IMR-90 (cell line): ENCODE data around the gene ADPGK. TPM values are rescaled to one million over a fixed set of nuclear protein-coding genes. Genes with fewer than 3 reads are reported as not detected.

Experiments used
- ATAC-seq: fragments of 200-7000 bp; cut with Tn5 transposase; 2 replicates; pipeline ENCODE4 v1.9.1; 2020; ENCODE audit warnings: low read depth, mild to moderate bottlenecking, moderate library complexity
- BruUV-seq: library from RNA; stranded (reverse); fragments of 400-500 nt; replicated peaks from 2 replicates; lab custom pipeline; 2021; lab: Mats Ljungman, UMichigan
- CTCF ChIA-PET: fragments of 300-600 bp; formaldehyde crosslinking; extraction: SDS; loops from one replicate; lab custom pipeline; 2021; ENCODE audit warnings: antibody characterized with exemption; lab: Yijun Ruan, JAX
- POLR2A ChIA-PET: fragments of 300-600 bp; sonication (Branson Sonifier 250); formaldehyde crosslinking; loops from one replicate; lab custom pipeline; 2022; ENCODE audit warnings: antibody characterized with exemption; ENCODE audit not compliant: unreplicated experiment; lab: Charles Lee
- DNase-seq: peaks from one replicate; pipeline ENCODE4 v3.0.0; 2013
- H2AFZ ChIP-seq: replicated peaks from 2 replicates; pipeline ENCODE3; 2013; ENCODE audit warnings: low read length, mild to moderate bottlenecking; ENCODE audit not compliant: poor library complexity
- H2AK5ac ChIP-seq: 2 replicates; pipeline ENCODE4 v1.6.1; 2013; ENCODE audit warnings: low read depth, low read length, inconsistent platforms
- H2AK9ac ChIP-seq: replicated peaks from 2 replicates; pipeline ENCODE3; 2013; ENCODE audit warnings: mild to moderate bottlenecking, low read depth, low read length, moderate library complexity; ENCODE audit not compliant: poor library complexity
- H2BK120ac ChIP-seq: 2 replicates; pipeline ENCODE4 v1.6.1; 2013; ENCODE audit warnings: low read depth, low read length, inconsistent platforms
- H2BK15ac ChIP-seq: 3 replicates; pipeline ENCODE4 v1.6.1; 2013; ENCODE audit warnings: low read depth, low read length, inconsistent platforms
- H2BK20ac ChIP-seq: 2 replicates; pipeline ENCODE4 v1.6.1; 2013; ENCODE audit warnings: low read depth, mild to moderate bottlenecking, inconsistent platforms, low read length, moderate library complexity
- H2BK5ac ChIP-seq: 2 replicates; pipeline ENCODE4 v1.6.1; 2013; ENCODE audit warnings: mild to moderate bottlenecking, low read depth, low read length, inconsistent platforms; ENCODE audit not compliant: poor library complexity, severe bottlenecking
- H3K14ac ChIP-seq: replicated peaks from 2 replicates; pipeline ENCODE4 v1.6.1; 2013; ENCODE audit warnings: low read depth, low read length, inconsistent platforms
- H3K18ac ChIP-seq: 2 replicates; pipeline ENCODE4 v1.6.1; 2013; ENCODE audit warnings: low read depth, low read length, control low read depth
- H3K23ac ChIP-seq: 2 replicates; pipeline ENCODE4 v1.6.1; 2013; ENCODE audit warnings: low read depth, low read length, inconsistent platforms
- H3K27ac ChIP-seq: 2 replicates; pipeline ENCODE4 v1.5.1; 2013; ENCODE audit warnings: mild to moderate bottlenecking, control low read depth, low read length; ENCODE audit not compliant: insufficient read depth
- H3K27me3 ChIP-seq: 2 replicates; pipeline ENCODE4 v1.6.1; 2013; ENCODE audit warnings: low read length; ENCODE audit not compliant: control insufficient read depth, insufficient read depth
- H3K36me3 ChIP-seq: 2 replicates; pipeline ENCODE4 v1.6.1; 2013; ENCODE audit warnings: low read length, mixed read lengths; ENCODE audit not compliant: control insufficient read depth, insufficient read depth
- H3K4ac ChIP-seq: 2 replicates; pipeline ENCODE4 v1.6.1; 2013; ENCODE audit warnings: low read depth, low read length, inconsistent platforms
- H3K4me1 ChIP-seq: 2 replicates; pipeline ENCODE4 v1.6.1; 2013; ENCODE audit warnings: low read length, mixed read lengths; ENCODE audit not compliant: control insufficient read depth, insufficient read depth
- H3K4me2 ChIP-seq: 2 replicates; pipeline ENCODE4 v1.6.1; 2013; ENCODE audit warnings: low read depth, mild to moderate bottlenecking, control low read depth, low read length, moderate library complexity
- H3K4me3 ChIP-seq: 2 replicates; pipeline ENCODE4 v1.5.1; 2013; ENCODE audit warnings: low read depth, mild to moderate bottlenecking, control low read depth, low read length, moderate library complexity; ENCODE audit not compliant: insufficient read depth
- H3K56ac ChIP-seq: 2 replicates; pipeline ENCODE4 v1.6.1; 2013; ENCODE audit warnings: low read length, inconsistent platforms; ENCODE audit not compliant: insufficient read depth; ENCODE audit errors: extremely low read depth
- H3K79me1 ChIP-seq, 2 experiments: 2 replicates each; pipeline ENCODE4 v1.6.1; 2013; ENCODE audit warnings: low read length in 2 of 2, inconsistent platforms in 1 of 2, low read depth in 1 of 2
- H3K9ac ChIP-seq: 2 replicates; pipeline ENCODE4 v1.6.1; 2013; ENCODE audit warnings: low read depth, low read length, control low read depth
- H3K9me1 ChIP-seq: 2 replicates; pipeline ENCODE4 v1.6.1; 2013; ENCODE audit warnings: low read length, inconsistent platforms; ENCODE audit not compliant: insufficient read depth
- H3K9me3 ChIP-seq: 2 replicates; pipeline ENCODE4 v1.6.1; 2013; ENCODE audit warnings: low read length; ENCODE audit not compliant: control insufficient read depth, insufficient read depth
- H4K20me1 ChIP-seq: 2 replicates; pipeline ENCODE4 v1.6.1; 2013; ENCODE audit warnings: low read length, inconsistent platforms; ENCODE audit not compliant: insufficient read depth
- H4K5ac ChIP-seq: 2 replicates; pipeline ENCODE4 v1.6.1; 2013; ENCODE audit warnings: mild to moderate bottlenecking, low read depth, low read length, control low read depth
- H4K8ac ChIP-seq, 2 experiments: 2 replicates each; pipeline ENCODE4 v1.6.1; 2013; ENCODE audit warnings: low read depth in 2 of 2, low read length in 2 of 2, control low read depth in 1 of 2, inconsistent platforms in 1 of 2
- H4K91ac ChIP-seq: 2 replicates; pipeline ENCODE4 v1.6.1; 2013; ENCODE audit warnings: low read depth, low read length, inconsistent platforms; ENCODE audit not compliant: insufficient read depth
- CHD1 ChIP-seq: IDR thresholded peaks from 2 replicates; pipeline ENCODE4 v1.6.1; 2012; ENCODE audit warnings: low read depth, low read length, improper control_type of control experiment
- MAZ ChIP-seq: IDR thresholded peaks from 2 replicates; pipeline ENCODE4 v1.6.1; 2012; ENCODE audit warnings: low read depth, mild to moderate bottlenecking, low read length, improper control_type of control experiment, moderate library complexity, borderline replicate concordance
- MXI1 ChIP-seq: IDR thresholded peaks from 2 replicates; pipeline ENCODE4 v1.6.1; 2012; ENCODE audit warnings: low read depth, mild to moderate bottlenecking, low read length, moderate library complexity, borderline replicate concordance
- NFE2L2 ChIP-seq: fragments of 150-350 bp; IDR thresholded peaks from 2 replicates; pipeline ENCODE4 v1.6.1; 2016; ENCODE audit warnings: low read depth, mild to moderate bottlenecking, low read length
- RAD21 ChIP-seq: IDR thresholded peaks from 2 replicates; pipeline ENCODE4 v1.6.1; 2012; ENCODE audit warnings: low read length, improper control_type of control experiment
- RFX5 ChIP-seq: IDR thresholded peaks from 2 replicates; pipeline ENCODE4 v1.8.0; 2012; ENCODE audit warnings: low read depth, mild to moderate bottlenecking, low read length, moderate library complexity
- dilution Hi-C: fragments of 300-500 bp; cut with HindIII; formaldehyde crosslinking; loops from one replicate; pipeline ENCODE4 v1.14.3; 2018; ENCODE audit warnings: low sequenced_read_pairs; ENCODE audit not compliant: unreplicated experiment
- in situ Hi-C: fragments of 300-500 bp; cut with MboI; formaldehyde crosslinking; loops from 3 replicates; pipeline ENCODE4 v1.14.3; 2019; ENCODE audit warnings: low sequenced_read_pairs, inconsistent platforms, mixed read lengths
- intact Hi-C: fragments of 100-400 bp; cut with micrococcal nuclease; formaldehyde crosslinking; loops from 2 replicates; pipeline ENCODE4 v1.10.0; 2022
- polyA plus RNA-seq, 3 experiments: library from polyadenylated mRNA; depleted of rRNA; stranded (reverse); fragments of >200 nt; gene quantifications; 2 replicates each; pipeline ENCODE4 v1.2.3, GENCODE V29; 2012; ENCODE audit warnings: low replicate concordance in 1 of 3
- total RNA-seq: library from RNA; depleted of rRNA; stranded (reverse); fragments of >200 nt; gene quantifications from 2 replicates; pipeline ENCODE4 v1.2.3, GENCODE V29; 2012
- TF ChIP-seq, protein P1 (sequence below): fragments of 150-350 bp; IDR thresholded peaks from 2 replicates; pipeline ENCODE4 v1.6.1; 2016; ENCODE audit warnings: low read depth, mild to moderate bottlenecking, low read length, moderate library complexity, borderline replicate concordance
- TF ChIP-seq, protein P2 (sequence below): conservative IDR thresholded peaks from 2 replicates; pipeline ENCODE4 v1.5.1; 2012; ENCODE audit warnings: mild to moderate bottlenecking, low read depth, low read length, improper control_type of control experiment

The ADPGK gene
- total and polyA plus RNA-seq, 2 of the 4 experiments (the other 2 are of a cell fraction): 53.2 to 62.8 TPM

DNA sequence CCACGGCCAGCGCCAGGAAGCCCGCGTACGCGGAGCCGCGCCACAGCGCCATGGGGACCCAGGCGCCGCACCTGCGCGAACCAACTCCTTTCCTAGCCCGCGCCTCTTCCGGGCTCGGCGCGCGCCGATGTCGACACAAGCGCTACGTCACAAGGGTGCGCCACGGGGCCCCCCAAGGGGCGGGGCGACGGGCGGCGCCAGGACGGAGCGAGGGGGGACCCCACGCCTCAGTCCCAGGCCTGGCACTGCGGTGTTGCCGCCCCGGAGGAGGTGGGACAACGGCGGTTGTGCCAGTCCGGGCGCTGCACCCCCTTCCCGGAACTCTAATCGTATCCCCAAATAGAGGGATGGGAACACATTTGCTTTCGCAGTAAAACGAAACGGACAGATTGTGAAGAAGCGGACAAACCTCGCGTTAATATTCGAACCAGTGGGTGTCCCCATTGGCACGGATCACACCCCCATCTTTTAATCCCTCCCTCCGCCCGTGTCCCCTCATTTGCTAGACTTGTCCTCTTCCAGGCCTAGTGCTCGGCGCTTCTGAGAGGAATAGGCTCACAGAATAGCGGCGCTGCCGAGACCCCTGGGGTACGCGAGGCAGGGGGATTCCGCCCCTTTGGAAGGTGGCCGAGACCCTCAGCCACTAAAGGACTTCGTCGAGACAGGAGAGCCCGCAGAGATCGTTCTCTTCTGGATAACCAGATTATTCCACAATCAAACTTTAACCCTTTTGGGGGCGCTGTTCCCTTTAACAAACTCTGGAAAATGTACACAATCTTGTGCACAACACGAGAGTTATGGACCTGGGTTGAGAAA, at the start of gene ADPGK (continued):
- TF ChIP-seq MAZ (peak; percentile 100), RFX5 (no peak)
- TF ChIP-seq, protein P1, sequence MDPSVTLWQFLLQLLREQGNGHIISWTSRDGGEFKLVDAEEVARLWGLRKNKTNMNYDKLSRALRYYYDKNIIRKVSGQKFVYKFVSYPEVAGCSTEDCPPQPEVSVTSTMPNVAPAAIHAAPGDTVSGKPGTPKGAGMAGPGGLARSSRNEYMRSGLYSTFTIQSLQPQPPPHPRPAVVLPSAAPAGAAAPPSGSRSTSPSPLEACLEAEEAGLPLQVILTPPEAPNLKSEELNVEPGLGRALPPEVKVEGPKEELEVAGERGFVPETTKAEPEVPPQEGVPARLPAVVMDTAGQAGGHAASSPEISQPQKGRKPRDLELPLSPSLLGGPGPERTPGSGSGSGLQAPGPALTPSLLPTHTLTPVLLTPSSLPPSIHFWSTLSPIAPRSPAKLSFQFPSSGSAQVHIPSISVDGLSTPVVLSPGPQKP: 0 out of 2 replicates have a peak, but pooled peaks have one; percentile 45

DNA sequence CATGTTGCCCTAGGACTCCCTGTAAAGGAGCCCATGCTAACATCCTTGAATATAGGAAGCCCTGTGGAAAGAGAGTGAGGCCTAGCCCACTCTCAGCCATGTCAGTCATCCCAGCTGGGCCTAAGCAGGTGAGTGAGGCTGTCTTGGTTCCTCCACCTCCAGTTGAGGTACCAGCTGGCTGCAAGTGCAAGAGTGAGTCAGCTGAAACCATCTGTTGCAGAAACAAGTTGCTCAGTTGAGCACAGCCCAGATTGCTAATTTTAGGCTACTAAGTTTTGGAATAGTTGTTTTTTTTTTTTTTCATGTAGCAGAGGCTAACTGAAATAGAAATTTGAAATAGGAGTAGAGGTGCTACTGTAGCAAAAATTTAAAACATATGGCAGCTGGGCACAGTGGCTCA, 43.7 kb upstream of the ADPGK start:
- Histone ChIP-seq H2BK20ac (no peak overlapping the region), H2BK120ac (no peak overlapping the region), H2AK5ac (no peak overlapping the region), H4K91ac (no peak overlapping the region), H3K4ac (no peak overlapping the region), H4K5ac (no peak overlapping the region), H3K27ac (no peak overlapping the region), H3K4me2 (no peak overlapping the region), H3K14ac (no peak overlapping the region), H3K4me1 (no peaks in the 10 kb centered on the region), H3K9me3 (no peaks in the 10 kb centered on the region), H3K9me1 (peaks cover 8% of the 10 kb centered on the region), H3K79me1 (no peaks in the 10 kb centered on the region), H4K20me1 (no peaks in the 10 kb centered on the region), H2BK5ac (no peak overlapping the region), H4K8ac (no peak overlapping the region), H3K4me3 (no peak overlapping the region), H2AK9ac (no peak overlapping the region), H3K18ac (no peak overlapping the region), H3K9ac (no peak overlapping the region), H2BK15ac (no peak overlapping the region), H3K56ac (no peak overlapping the region), H3K23ac (no peak overlapping the region), H3K27me3 (peaks cover 33% of the 10 kb centered on the region), H3K36me3 (no peaks in the 10 kb centered on the region), H2AFZ (no peak overlapping the region)
- intact Hi-C loops: no loop called here
- CTCF ChIA-PET: no interaction called here
- DNase-seq: peak; percentile 17
- no TSS peak for BruUV-seq
- in situ Hi-C loops: no loop called here
- ATAC-seq: no peak
- TF ChIP-seq RAD21 (no peak), NFE2L2 (peak; percentile 5; the same call in 1 of the 2 replicates), CHD1 (no peak), MXI1 (no peak), RFX5 (no peak)
- TF ChIP-seq, protein P2, sequence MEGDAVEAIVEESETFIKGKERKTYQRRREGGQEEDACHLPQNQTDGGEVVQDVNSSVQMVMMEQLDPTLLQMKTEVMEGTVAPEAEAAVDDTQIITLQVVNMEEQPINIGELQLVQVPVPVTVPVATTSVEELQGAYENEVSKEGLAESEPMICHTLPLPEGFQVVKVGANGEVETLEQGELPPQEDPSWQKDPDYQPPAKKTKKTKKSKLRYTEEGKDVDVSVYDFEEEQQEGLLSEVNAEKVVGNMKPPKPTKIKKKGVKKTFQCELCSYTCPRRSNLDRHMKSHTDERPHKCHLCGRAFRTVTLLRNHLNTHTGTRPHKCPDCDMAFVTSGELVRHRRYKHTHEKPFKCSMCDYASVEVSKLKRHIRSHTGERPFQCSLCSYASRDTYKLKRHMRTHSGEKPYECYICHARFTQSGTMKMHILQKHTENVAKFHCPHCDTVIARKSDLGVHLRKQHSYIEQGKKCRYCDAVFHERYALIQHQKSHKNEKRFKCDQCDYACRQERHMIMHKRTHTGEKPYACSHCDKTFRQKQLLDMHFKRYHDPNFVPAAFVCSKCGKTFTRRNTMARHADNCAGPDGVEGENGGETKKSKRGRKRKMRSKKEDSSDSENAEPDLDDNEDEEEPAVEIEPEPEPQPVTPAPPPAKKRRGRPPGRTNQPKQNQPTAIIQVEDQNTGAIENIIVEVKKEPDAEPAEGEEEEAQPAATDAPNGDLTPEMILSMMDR: no peak
- dilution Hi-C loops: no loop called here
- POLR2A ChIA-PET: no interaction called here
